GM21786 (cell line): ENCODE measurements around the gene ATP2B3.

Experiments
- ATAC-seq: cut with Tn5 transposase; IDR thresholded peaks from one replicate; pipeline ENCODE4 v1.9.1; 2021; ENCODE audit not compliant: unreplicated experiment

ATP2B3 gene

DNA sequence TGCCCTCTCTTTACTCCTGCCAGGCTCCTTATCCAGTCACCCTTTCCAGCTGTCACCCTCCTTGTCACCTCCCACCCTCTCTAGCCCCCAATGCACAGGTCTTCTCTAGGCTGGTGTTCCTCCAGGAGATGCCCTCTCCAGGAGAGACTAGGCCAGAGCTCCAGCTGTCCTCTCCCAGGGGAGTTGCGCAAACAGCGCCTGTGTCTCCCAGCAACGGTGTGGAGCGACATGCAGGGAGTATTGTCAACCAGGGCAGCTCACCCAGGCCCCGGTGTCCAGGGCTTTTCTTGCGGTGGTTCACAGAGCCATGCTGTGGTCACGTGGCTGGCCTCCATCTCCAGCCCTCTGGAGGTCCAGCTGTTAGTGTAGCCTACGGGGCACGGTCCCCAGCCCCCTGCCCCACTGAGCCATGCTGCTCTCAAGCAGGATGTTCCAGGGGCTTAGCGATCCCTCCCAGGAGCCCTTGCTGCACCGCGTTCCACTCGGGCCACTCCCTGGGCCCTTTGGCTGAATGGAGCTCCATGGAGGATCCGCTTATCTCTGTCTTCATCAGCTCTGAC, 46.7 kb downstream of the ATP2B3 start:
- no peak for ATAC-seq

GRCh38 chrX:153565996-153566580, 48.6 kb downstream of the ATP2B3 start:
- no peak for ATAC-seq

GRCh38 chrX:153568451-153569011, 51.1 kb downstream of the ATP2B3 start:
- ATAC-seq, result no peak

DNA sequence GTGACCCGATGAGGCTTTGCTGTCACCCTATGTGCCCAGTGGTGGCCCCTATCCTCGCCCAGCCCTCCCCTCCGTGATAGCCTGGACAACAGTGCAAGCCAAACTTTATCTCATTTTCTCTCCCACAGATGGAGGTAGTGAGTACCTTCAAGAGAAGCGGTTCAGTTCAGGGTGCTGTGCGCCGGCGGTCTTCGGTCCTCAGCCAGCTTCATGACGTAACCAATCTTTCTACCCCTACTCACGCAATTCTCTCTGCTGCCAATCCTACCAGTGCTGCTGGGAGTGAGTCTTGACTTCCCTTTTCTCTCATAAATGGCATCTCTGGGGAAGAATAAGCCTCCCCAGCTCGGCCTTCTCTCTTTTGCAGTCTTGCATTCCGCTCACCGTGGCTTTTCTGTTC, 52.0 kb downstream of the ATP2B3 start:
- ATAC-seq, result no peak

DNA sequence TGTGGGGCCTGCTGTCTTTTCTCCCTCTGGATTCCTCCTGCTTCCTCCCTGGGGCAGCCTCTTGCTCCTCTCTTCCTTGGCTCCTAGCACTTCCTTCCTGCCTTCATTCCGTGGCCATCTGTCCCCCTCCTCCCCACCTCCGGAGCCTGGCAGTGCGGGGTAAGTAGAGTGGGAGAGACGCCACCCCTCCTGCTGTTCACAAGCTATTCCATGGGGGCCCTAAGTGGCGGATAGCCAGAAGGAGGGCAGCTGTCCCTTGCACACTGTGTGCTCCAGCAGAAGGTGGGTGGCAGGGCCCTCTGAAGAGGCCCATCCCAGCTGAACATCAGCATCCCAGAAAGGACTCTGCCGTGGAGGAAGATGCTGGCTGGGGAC, 54.1 kb downstream of the ATP2B3 start:
- no peak for ATAC-seq

DNA sequence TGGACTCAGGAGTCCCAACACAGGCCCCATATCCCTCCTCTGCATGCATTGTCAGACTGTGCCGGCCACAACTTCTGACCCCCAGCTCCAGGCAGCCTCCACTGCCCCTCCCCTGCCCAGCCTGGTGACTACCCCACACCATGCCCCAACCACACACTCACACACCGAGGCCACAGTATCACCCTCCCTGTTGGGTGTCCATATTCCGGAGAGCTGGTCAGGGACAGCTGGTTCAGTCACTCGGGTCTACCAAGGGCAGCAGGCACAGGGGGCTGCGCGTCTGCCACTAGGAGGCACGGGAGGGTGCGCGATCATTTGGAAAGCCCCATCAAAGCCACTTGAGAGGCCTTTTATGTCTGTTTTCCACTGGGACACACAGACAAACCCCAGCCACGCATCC, 55.2 kb downstream of the ATP2B3 start:
- ATAC-seq, result no peak

GRCh38 chrX:153573984-153574383, 56.5 kb downstream of the ATP2B3 start:
- ATAC-seq, result no peak

GRCh38 chrX:153576239-153576870, 58.9 kb downstream of the ATP2B3 start:
- no peak for ATAC-seq

GRCh38 chrX:153576961-153577360, 59.5 kb downstream of the ATP2B3 start:
- ATAC-seq, result no peak

DNA sequence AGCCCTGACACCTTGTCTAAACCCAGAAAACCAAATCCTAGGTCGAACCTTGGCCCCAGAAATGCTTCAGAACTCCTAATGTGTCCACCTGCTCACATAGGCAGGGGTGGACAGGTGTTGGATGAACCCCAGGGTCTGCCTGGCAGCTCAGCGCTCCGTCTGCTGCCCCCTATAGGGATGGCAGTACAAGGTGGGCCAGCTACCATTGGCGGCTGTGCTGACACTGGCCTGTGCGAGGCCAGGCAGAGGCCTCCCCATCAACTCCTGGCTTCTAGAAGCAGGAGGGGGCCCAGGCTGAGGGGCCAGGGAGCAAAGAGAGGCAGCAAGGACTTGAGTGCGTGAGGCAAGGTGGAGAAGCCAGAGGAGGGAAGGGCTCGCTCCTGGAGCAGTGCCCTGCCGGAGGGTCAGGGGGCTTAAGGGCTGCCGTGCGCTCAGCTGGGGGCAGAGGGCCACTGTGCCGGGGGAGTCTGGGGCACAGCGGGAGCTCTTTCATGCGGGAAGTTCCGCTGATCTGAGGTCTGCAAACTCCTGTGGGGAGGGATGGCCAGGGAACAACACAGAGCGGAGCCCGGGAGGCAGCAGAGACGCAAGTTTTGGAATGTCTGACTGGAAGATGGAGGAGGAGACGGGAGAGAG, 60.9 kb downstream of the ATP2B3 start:
- no peak for ATAC-seq

DNA sequence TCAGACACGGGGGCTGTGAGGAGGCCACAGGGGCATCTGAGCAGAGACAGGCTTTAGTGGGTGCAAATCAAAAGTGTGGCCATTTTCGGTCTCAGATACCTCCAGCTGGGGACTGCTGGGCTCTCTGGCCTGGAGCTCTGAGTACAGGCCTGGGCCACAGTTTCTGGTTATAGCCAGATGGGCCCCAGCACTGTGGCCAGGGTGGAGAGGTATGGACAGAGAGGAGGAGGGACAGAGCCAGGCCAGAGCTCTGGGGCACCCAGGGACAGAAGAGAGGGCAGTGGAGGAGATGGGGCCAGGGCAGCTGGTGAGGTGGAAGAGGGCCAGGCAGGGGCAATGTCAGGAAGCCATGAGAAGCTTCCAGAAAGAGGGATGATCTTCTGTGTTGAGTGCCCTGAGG, 61.4 kb downstream of the ATP2B3 start:
- no peak for ATAC-seq

DNA sequence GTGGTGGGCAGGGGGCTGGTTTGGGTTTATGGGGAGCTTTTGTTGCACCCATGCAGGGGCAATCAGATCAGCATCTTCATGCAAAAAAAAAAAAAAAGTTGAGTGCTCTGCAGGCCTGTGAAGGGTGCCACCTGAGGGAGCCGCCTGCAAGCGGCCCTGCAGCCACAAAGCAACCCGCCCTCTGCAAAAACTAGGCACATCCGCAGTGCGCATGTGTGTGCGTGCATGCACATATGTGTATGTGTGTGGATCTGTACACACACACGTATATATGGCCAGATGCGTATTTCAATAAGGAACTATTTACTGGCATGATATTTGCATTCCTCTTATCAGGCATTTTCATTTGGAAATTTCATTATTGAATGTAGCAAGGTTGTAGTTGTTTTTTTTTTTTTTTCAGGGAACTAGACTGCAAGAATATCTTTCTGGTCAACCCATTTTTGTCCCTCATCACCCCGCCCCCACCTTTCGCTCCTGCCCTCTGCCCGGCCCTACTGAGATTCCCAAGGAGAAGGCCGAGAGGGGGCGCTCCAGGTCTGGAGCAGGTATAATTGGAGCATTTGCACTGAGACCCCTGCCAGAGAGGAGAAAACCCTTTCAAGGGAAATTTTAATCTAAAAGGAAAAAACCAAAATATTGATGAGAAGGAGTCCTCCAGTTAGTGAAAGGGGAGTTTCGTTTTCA, 63.4 kb downstream of the ATP2B3 start:
- no peak for ATAC-seq

- ATAC-seq, result peak; percentile 100
Measured at GRCh38 chrX:153582896-153583295, 65.5 kb downstream of the ATP2B3 start.

DNA sequence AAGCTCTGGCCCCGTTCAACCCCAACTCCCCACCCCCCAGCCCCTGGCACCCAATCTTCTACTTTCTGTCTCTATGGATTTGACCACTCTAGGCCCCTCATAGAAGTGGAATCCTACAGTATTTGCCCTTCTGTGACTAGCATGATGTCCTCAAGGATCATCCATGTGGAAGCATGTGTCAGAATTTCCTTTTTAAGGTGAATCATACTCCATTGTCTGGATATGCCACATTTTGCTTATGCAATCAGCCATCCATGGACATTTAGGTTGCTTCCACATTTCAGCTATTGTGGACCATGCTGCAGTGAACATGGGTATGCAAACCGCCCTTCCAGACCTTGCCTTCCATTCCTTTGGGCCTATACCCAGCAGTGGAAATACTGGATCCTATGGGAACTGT, 66.0 kb downstream of the ATP2B3 start:
- ATAC-seq, result no peak

DNA sequence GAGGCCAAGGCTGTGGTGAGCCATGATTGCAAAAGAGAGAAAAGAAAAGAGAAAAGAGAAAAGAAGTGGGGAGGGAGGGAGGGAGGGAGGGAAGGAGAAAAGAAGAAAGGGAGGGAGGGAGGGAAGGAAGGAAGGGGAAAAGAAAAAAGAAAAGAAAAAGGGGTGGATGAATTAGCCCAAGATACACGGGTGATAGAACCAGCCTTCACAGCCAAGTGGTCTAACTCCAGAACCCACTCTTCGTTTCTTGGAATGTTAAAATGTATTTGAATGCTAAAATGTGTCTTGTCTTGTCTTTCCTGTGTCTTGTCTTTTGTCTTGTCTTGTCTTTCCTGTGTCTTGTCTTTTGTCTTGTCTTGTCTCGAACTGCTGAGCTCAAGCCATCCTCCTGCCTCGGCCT, 68.4 kb downstream of the ATP2B3 start:
- no peak for ATAC-seq

- no peak for ATAC-seq
Measured at GRCh38 chrX:153587342-153587741, 69.9 kb downstream of the ATP2B3 start.

GRCh38 chrX:153588021-153588781, 70.8 kb downstream of the ATP2B3 start:
- ATAC-seq, result no peak

- ATAC-seq, result no peak
Measured at GRCh38 chrX:153588782-153589446, 71.5 kb downstream of the ATP2B3 start.

DNA sequence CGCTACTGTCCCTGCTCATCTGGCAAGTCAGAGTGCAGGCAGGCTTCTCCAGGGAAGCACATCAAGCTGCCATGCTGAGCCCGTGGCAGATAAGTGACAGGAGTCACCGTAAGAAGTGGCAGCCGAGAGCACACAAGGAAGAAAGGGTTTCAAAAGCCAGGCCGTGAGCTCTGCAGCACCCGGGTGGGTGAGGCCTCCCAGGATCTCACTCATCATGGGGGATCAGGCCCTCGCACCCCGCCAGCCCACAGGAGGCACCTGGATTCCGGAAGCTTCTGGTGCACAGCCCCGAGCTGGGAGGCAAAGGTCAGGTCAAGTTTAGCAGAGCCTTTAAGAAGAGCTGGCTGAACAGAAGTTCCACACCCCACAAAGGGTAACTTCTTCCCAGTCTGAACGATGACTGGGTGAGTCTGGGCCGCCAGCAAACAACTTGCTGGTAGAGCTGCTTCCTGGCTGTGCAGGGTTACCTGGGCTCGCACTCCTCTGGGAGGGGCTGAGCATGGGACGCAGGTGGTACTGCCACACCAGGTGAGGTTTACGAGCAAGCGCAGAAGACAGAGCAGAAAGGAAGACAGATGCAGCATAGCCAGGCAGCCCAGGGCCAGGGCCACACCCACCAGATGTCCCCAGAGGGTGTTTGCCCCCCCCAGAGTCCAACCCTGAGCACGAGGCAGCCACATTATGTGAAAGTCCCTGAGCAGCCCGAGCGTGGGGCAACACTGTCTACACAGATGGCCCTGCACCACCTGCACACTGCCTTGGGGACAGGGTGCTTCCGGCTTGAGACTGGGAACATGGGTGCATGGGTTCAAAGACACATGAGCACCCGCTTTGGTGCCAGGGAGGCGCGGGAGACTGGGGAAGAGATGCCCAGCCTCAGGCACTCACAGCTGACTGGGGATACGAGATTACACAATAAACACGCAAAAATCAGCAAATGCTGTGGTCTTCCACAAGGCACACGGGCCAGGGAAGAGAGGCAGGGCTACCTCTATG, 73.8 kb downstream of the ATP2B3 start:
- no peak for ATAC-seq
